Parathyroid adenoma (tissue), 2 donors: ENCODE results near the gene SUPV3L1.

Experiments used
- H2AFZ ChIP-seq: fragments of 300-600 bp; sonication (generic); one replicate; pipeline ENCODE4 v1.7.0; 2017; ENCODE audit warnings: antibody characterized with exemption, mild to moderate bottlenecking
- H3K27ac ChIP-seq: fragments of 300-600 bp; sonication (generic); one replicate; pipeline ENCODE4 v1.7.0; 2017
- H3K27me3 ChIP-seq: fragments of 300-600 bp; sonication (generic); one replicate; pipeline ENCODE4 v1.7.0; 2017; ENCODE audit warnings: low read length; ENCODE audit not compliant: control insufficient read depth, insufficient read depth
- H3K36me3 ChIP-seq: fragments of 300-600 bp; sonication (generic); one replicate; pipeline ENCODE4 v1.7.0; 2017; ENCODE audit warnings: low read length; ENCODE audit not compliant: control insufficient read depth, insufficient read depth
- H3K4me1 ChIP-seq: fragments of 300-600 bp; sonication (generic); one replicate; pipeline ENCODE4 v1.7.0; 2017; ENCODE audit warnings: control low read depth
- H3K4me2 ChIP-seq: fragments of 300-600 bp; sonication (generic); one replicate; pipeline ENCODE4 v1.7.0; 2017; ENCODE audit warnings: low read length
- H3K4me3 ChIP-seq: fragments of 300-600 bp; sonication (generic); one replicate; pipeline ENCODE4 v1.7.0; 2017; ENCODE audit warnings: low read depth, low read length
- H3K79me2 ChIP-seq: fragments of 300-600 bp; sonication (generic); one replicate; pipeline ENCODE4 v1.7.0; 2017; ENCODE audit warnings: control low read depth
- H3K9ac ChIP-seq: fragments of 300-600 bp; sonication (generic); one replicate; pipeline ENCODE4 v1.7.0; 2017; ENCODE audit warnings: mild to moderate bottlenecking
- H3K9me3 ChIP-seq: fragments of 300-600 bp; sonication (generic); one replicate; pipeline ENCODE4 v1.7.0; 2017; ENCODE audit warnings: low read length; ENCODE audit not compliant: control insufficient read depth
- TF ChIP-seq, protein P1 (sequence below): fragments of 300-600 bp; sonication (generic); IDR thresholded peaks from one replicate; pipeline ENCODE4 v1.7.0; 2017; ENCODE audit warnings: antibody characterized with exemption, mild to moderate bottlenecking
- donor health status: primary hyperparathyroidism.

The SUPV3L1 gene

DNA sequence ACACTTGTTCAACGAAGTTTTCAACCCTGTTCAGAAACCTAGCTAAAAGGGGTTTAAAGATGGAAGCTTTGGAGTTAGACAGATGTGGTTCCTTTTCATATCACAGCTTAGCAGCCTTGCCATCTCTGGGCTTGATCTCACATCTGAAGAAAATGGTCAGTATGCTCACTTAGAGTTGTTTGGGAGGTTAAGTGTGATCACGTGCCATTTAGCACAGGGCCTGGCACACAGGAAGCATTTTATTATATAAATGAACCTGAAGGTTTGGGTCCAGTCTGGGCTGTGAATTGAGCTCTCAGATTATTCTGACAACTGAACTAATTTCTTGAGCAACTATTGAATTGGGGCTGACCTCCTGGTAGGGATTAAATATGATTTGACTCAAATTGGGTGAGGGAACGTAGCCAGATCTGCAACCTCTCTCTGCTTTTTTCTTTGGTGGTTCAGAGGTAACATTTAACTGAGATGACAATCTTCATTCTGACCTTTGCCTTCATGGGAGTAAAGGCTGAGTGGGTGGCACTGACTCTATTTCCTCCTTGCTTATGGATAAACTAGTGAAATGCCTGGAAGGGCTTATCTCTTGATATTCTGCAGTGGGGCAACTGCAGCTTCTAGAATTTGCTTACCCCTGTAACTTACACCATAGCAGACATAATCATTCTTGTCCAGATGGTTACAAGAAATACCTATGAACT is 29.9 kb downstream of the SUPV3L1 start:
- peaks cover 10% of the 10 kb centered on the region for H3K4me1 ChIP-seq
- H3K27ac ChIP-seq: no peak overlapping the region
- no peaks in the 10 kb centered on the region for H3K27me3 ChIP-seq
- H3K9ac ChIP-seq: no peak overlapping the region
- H3K36me3 ChIP-seq: no peaks in the 10 kb centered on the region
- TF ChIP-seq, protein P1, sequence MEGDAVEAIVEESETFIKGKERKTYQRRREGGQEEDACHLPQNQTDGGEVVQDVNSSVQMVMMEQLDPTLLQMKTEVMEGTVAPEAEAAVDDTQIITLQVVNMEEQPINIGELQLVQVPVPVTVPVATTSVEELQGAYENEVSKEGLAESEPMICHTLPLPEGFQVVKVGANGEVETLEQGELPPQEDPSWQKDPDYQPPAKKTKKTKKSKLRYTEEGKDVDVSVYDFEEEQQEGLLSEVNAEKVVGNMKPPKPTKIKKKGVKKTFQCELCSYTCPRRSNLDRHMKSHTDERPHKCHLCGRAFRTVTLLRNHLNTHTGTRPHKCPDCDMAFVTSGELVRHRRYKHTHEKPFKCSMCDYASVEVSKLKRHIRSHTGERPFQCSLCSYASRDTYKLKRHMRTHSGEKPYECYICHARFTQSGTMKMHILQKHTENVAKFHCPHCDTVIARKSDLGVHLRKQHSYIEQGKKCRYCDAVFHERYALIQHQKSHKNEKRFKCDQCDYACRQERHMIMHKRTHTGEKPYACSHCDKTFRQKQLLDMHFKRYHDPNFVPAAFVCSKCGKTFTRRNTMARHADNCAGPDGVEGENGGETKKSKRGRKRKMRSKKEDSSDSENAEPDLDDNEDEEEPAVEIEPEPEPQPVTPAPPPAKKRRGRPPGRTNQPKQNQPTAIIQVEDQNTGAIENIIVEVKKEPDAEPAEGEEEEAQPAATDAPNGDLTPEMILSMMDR: no peak
- no peak overlapping the region for H3K4me3 ChIP-seq
- H3K4me2 ChIP-seq: no peak overlapping the region
- no peaks in the 10 kb centered on the region for H3K9me3 ChIP-seq
- no peaks in the 10 kb centered on the region for H3K79me2 ChIP-seq
- H2AFZ ChIP-seq: no peak overlapping the region

DNA sequence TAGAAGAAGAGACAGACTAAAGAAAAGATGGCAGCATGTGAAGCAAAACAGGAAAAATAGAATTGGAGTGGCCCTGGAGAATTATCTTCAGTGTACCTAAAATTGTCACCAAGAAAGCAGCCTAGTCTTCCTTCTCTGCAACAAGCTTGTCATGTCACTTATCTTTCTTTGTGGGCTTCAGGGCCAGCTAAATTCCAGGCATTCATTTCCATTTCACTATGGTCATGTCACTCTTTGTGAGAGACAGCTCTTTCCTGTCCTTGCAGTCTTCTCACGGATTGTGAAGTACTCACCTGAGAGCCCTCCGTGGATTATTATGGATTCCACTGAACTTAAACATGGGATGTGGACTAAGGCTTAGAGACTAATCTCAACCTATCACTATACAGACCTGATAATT is 31.1 kb downstream of the SUPV3L1 start:
- Histone ChIP-seq H3K9me3 (no peaks in the 10 kb centered on the region), H3K36me3 (no peaks in the 10 kb centered on the region), H2AFZ (peak overlapping the region; percentile 29), H3K9ac (no peak overlapping the region), H3K27me3 (no peaks in the 10 kb centered on the region), H3K27ac (no peak overlapping the region), H3K79me2 (no peaks in the 10 kb centered on the region), H3K4me2 (no peak overlapping the region), H3K4me1 (peaks cover 15% of the 10 kb centered on the region), H3K4me3 (no peak overlapping the region)
- TF ChIP-seq, protein P1: no peak

DNA sequence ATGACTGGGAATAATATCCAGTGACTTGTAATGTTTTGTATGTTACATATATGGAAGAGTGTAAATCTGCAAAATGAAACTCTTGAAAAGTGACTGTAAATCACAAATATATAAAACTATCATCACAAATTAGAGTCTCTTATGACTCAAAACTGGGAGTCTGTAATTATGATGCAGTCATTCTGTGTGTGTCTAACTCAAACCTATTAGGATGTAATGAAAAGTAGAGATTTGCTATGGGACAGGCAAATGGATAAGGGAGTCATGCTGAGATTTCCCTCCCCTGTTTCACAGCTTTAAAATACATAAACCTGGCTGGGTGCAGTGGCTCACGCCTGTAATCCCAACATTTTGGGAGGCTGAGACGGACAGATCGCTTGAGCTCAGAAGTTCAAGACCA is 31.5 kb downstream of the SUPV3L1 start:
- H3K27ac ChIP-seq: no peak overlapping the region
- TF ChIP-seq, protein P1: no peak
- no peak overlapping the region for H3K4me3 ChIP-seq
- H3K36me3 ChIP-seq: no peaks in the 10 kb centered on the region
- no peak overlapping the region for H3K9ac ChIP-seq
- no peaks in the 10 kb centered on the region for H3K27me3 ChIP-seq
- H3K4me1 ChIP-seq: peaks cover 18% of the 10 kb centered on the region
- no peaks in the 10 kb centered on the region for H3K9me3 ChIP-seq
- H3K4me2 ChIP-seq: no peak overlapping the region
- H3K79me2 ChIP-seq: no peaks in the 10 kb centered on the region
- H2AFZ ChIP-seq: no peak overlapping the region

DNA sequence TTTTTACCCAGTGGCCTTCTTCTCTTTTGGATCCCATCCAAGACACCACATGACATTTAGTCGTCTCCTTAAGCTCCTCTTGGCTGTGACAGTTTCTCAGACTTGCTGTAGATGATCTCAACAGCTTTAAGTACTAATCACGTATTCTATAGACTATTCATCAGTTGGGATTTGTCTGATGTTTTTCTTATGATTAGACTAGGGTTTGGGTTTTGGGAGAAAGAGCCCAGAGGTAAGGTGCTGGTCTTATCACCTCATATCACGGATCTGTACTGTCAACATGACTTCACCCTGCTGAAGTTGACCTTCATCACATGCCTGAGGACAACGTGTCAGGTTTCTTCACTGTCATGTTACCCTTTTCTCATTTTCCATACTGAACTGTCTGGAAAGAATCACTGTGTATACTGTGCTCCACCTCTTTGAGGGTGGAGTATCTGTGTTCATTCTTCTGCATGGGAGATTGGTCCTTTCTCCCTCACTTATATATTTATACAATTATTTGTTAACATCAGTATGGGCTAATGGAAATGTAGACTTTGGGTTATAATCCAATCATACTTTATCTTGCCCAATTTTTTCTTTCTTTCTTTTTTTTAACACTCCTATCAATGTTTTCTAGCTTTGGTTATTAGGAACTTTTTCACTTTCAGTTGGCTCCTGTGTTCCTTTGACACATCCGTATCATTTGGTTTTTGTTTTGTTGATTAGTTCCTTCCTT is 33.7 kb downstream of the SUPV3L1 start:
- Histone ChIP-seq H3K36me3 (no peaks in the 10 kb centered on the region), H3K27me3 (no peaks in the 10 kb centered on the region), H3K9me3 (no peaks in the 10 kb centered on the region), H3K79me2 (no peaks in the 10 kb centered on the region), H3K27ac (peak overlapping the region; percentile 84), H3K4me3 (no peak overlapping the region), H3K9ac (no peak overlapping the region), H3K4me1 (peaks cover 21% of the 10 kb centered on the region), H3K4me2 (peak overlapping the region; percentile 53), H2AFZ (peak overlapping the region; percentile 6)
- TF ChIP-seq, protein P1: no peak
